SK-N-SH (cell line): ENCODE measurements around the gene PDZRN4. TPM values are rescaled to one million over a fixed set of nuclear protein-coding genes. Genes with fewer than 3 reads are reported as not detected.

Experiments used
- CTCF ChIA-PET: fragments of 300-600, 350-600 bp; formaldehyde crosslinking; extraction: SDS; loops from one replicate; lab custom pipeline; 2021; lab: Yijun Ruan, JAX
- POLR2A ChIA-PET: fragments of 350-600 bp; sonication (Branson Sonifier 250); formaldehyde crosslinking; extraction: SDS; loops from one replicate; lab custom pipeline; 2020; ENCODE audit warnings: antibody characterized with exemption, inconsistent platforms; lab: Yijun Ruan, JAX
- DNase-seq: peaks from one replicate; pipeline ENCODE4 v3.0.0; 2012
- H2AFZ ChIP-seq: fragments of 200-600 bp; sonication (generic); 2 replicates; pipeline ENCODE4 v1.8.1; 2016; ENCODE audit warnings: antibody characterized with exemption, mild to moderate bottlenecking, low read depth
- H3F3A ChIP-seq: fragments of 200-600 bp; sonication (generic); replicated peaks from 2 replicates; pipeline ENCODE3; 2016; ENCODE audit warnings: antibody characterized with exemption, mild to moderate bottlenecking; ENCODE audit not compliant: insufficient read depth
- H3K27ac ChIP-seq, 2 experiments: fragments of 200-500 bp in 1 of 2; fragments of 200-600 bp in 1 of 2; sonication (Bioruptor generic) in 1 of 2; sonication (generic), shearing (Covaris generic) in 1 of 2; 2 replicates each; pipeline versions ENCODE4 v1.5.1 to v1.6.1; 2014 to 2016; ENCODE audit warnings: low read depth in 2 of 2, inconsistent platforms in 1 of 2, low read length in 1 of 2, mild to moderate bottlenecking in 1 of 2, mixed read lengths in 1 of 2
- H3K27me3 ChIP-seq: fragments of 200-600 bp; sonication (generic), shearing (Covaris generic); 2 replicates; pipeline ENCODE4 v1.6.1; 2016; ENCODE audit warnings: mixed run types; ENCODE audit not compliant: insufficient read depth
- H3K36me3 ChIP-seq, 2 experiments: fragments of 200-500 bp in 1 of 2; fragments of 200-600 bp in 1 of 2; sonication (Bioruptor generic) in 1 of 2; sonication (generic) in 1 of 2; replicated peaks in 1 of 2; 2 replicates each; pipeline versions ENCODE3 to v1.5.1; 2014 to 2016; ENCODE audit warnings: low read length in 1 of 2, mild to moderate bottlenecking in 1 of 2; ENCODE audit not compliant: insufficient read depth in 2 of 2, control insufficient read depth in 1 of 2
- H3K4me1 ChIP-seq, 2 experiments: fragments of 200-500 bp in 1 of 2; fragments of 200-600 bp in 1 of 2; sonication (Bioruptor generic) in 1 of 2; sonication (generic), shearing (Covaris generic) in 1 of 2; 2 replicates each; pipeline versions ENCODE4 v1.5.1 to v1.6.1; 2014 to 2016; ENCODE audit warnings: low read depth in 1 of 2, low read length in 1 of 2, mixed run types in 1 of 2; ENCODE audit not compliant: insufficient read depth in 2 of 2, control insufficient read depth in 1 of 2
- H3K4me2 ChIP-seq: fragments of 200-600 bp; sonication (generic), shearing (Covaris generic); 2 replicates; pipeline ENCODE4 v1.6.1; 2017; ENCODE audit warnings: mixed run types
- H3K4me3 ChIP-seq, 2 experiments: fragments of 200-500 bp in 1 of 2; fragments of 200-600 bp in 1 of 2; sonication (Bioruptor generic) in 1 of 2; sonication (generic), shearing (Covaris generic) in 1 of 2; 2 replicates each; pipeline versions ENCODE4 v1.5.1 to v1.8.1; 2014 to 2016; ENCODE audit warnings: low read depth in 2 of 2, inconsistent platforms in 1 of 2, low read length in 1 of 2, mild to moderate bottlenecking in 1 of 2, mixed read lengths in 1 of 2, moderate library complexity in 1 of 2
- H3K79me2 ChIP-seq: fragments of 200-600 bp; sonication (generic); 2 replicates; pipeline ENCODE4 v1.8.1; 2017; ENCODE audit warnings: mild to moderate bottlenecking; ENCODE audit not compliant: insufficient read depth
- H3K9ac ChIP-seq: fragments of 200-600 bp; sonication (generic); 2 replicates; pipeline ENCODE4 v1.6.1; 2017; ENCODE audit warnings: mixed run types
- H3K9me2 ChIP-seq: fragments of 200-600 bp; sonication (generic); 2 replicates; pipeline ENCODE4 v1.6.1; 2017; ENCODE audit warnings: mixed run types
- H3K9me3 ChIP-seq: fragments of 200-600 bp; sonication (generic); 2 replicates; pipeline ENCODE4 v1.6.1; 2017; ENCODE audit warnings: mixed run types, mild to moderate bottlenecking, moderate library complexity
- H4K20me1 ChIP-seq: fragments of 200-600 bp; sonication (generic); 2 replicates; pipeline ENCODE4 v1.6.1; 2017; ENCODE audit warnings: mild to moderate bottlenecking, mixed run types; ENCODE audit not compliant: insufficient read depth
- CHD2 ChIP-seq: fragments of 150-350 bp; IDR thresholded peaks from 2 replicates; pipeline ENCODE4 v1.6.1; 2018; ENCODE audit warnings: low read length; ENCODE audit not compliant: partially characterized antibody
- CTCF ChIP-seq: fragments of 200-600 bp; sonication (generic); IDR thresholded peaks from 2 replicates; pipeline ENCODE4 v1.6.1; 2017; ENCODE audit warnings: antibody characterized with exemption, mild to moderate bottlenecking, moderate library complexity
- ELF1 ChIP-seq: IDR thresholded peaks from 2 replicates; pipeline ENCODE4 v1.4.0; 2012
- EP300 ChIP-seq, 2 experiments: IDR thresholded peaks; 2 replicates each; pipeline versions ENCODE4 v1.4.0 to v1.6.1; 2012; ENCODE audit warnings: borderline replicate concordance in 1 of 2, low read depth in 1 of 2, low read length in 1 of 2
- FOSL2 ChIP-seq: IDR thresholded peaks from 2 replicates; pipeline ENCODE4 v1.4.0; 2012; ENCODE audit warnings: low read depth, mild to moderate bottlenecking, moderate library complexity, borderline replicate concordance
- GABPA ChIP-seq: IDR thresholded peaks from 2 replicates; pipeline ENCODE4 v1.4.0; 2012; ENCODE audit warnings: low read depth, mild to moderate bottlenecking
- JUND ChIP-seq: IDR thresholded peaks from 2 replicates; pipeline ENCODE4 v1.4.0; 2012
- MAX ChIP-seq: IDR thresholded peaks from 2 replicates; pipeline ENCODE4 v1.4.0; 2012; ENCODE audit warnings: low read depth
- NFIC ChIP-seq: IDR thresholded peaks from 2 replicates; pipeline ENCODE4 v1.4.0; 2012; ENCODE audit warnings: borderline replicate concordance
- POLR2AphosphoS5 ChIP-seq: IDR thresholded peaks from 2 replicates; pipeline ENCODE4 v1.6.1; 2012; ENCODE audit warnings: low read depth, low read length
- SIN3A ChIP-seq: IDR thresholded peaks from 2 replicates; pipeline ENCODE4 v1.6.1; 2012; ENCODE audit warnings: low read depth, mild to moderate bottlenecking, low read length, moderate library complexity, borderline replicate concordance
- SMC3 ChIP-seq: IDR thresholded peaks from 2 replicates; pipeline ENCODE4 v1.6.1; 2012; ENCODE audit warnings: low read depth, low read length, improper control_type of control experiment
- TCF12 ChIP-seq: IDR thresholded peaks from 2 replicates; pipeline ENCODE4 v1.4.0; 2012
- YY1 ChIP-seq: IDR thresholded peaks from 2 replicates; pipeline ENCODE4 v1.4.0; 2012; ENCODE audit warnings: low read depth, mild to moderate bottlenecking
- WGBS: methylation state at CpG from one replicate; pipeline ENCODE4 v1.1.6; 2017; ENCODE audit warnings: low lambda C conversion rate; 5-methylcytosine and 5-hydroxymethylcytosine counted together
- polyA plus RNA-seq, 3 experiments: library from polyadenylated mRNA; depleted of rRNA; stranded (reverse); fragments of >200 nt; gene quantifications; 2 replicates each; pipeline ENCODE4 v1.2.3, GENCODE V29; 2012
- TF ChIP-seq, protein P1 (sequence below): IDR thresholded peaks from 2 replicates; pipeline ENCODE4; 2012
- TF ChIP-seq, protein P2 (sequence below): fragments of 150-350 bp; IDR thresholded peaks from 2 replicates; pipeline ENCODE4 v1.6.1; 2017; ENCODE audit warnings: antibody characterized with exemption, low read length, low read depth, borderline replicate concordance
- TF ChIP-seq, protein P3 (sequence below): IDR thresholded peaks from 2 replicates; pipeline ENCODE4 v1.4.0; 2012; ENCODE audit warnings: low read depth, borderline replicate concordance

The PDZRN4 gene
- polyA plus RNA-seq, 1 of the 3 experiments (the other 2 are of a cell fraction) = 0.02 TPM

DNA sequence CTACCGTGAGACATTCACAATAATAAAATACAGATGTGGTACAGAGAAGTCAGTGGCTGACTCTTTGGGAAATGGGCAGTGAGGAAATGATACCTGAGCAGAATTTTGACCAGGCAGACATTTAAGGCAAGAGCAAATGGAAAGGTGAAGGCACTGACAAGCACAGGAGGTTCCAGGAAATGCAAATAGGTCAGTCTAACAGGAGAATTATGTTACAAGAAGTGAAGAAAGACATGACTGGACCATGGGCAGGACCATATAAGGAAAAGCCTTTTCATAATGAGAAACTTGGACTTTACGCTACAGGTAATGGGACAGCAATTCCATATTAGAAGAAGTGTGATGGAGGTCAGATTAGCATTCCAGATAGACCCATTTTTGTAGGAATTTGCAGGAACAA, 338.9 kb downstream of the PDZRN4 start (continued):
- no peak for TF ChIP-seq CTCF
- TF ChIP-seq TCF12 = no peak
- TF ChIP-seq FOSL2 = no peak
- no peak for TF ChIP-seq SIN3A
- TF ChIP-seq MAX = no peak

- TF ChIP-seq CHD2 (no peak), YY1 (no peak), NFIC (no peak), FOSL2 (no peak), MAX (no peak), POLR2AphosphoS5 (no peak), JUND (no peak)
- TF ChIP-seq, protein P1, sequence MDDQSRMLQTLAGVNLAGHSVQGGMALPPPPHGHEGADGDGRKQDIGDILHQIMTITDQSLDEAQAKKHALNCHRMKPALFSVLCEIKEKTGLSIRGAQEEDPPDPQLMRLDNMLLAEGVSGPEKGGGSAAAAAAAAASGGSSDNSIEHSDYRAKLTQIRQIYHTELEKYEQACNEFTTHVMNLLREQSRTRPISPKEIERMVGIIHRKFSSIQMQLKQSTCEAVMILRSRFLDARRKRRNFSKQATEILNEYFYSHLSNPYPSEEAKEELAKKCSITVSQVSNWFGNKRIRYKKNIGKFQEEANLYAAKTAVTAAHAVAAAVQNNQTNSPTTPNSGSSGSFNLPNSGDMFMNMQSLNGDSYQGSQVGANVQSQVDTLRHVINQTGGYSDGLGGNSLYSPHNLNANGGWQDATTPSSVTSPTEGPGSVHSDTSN = no peak
- Histone ChIP-seq H3F3A (no peaks in the 10 kb centered on the region), H3K27me3 (no peaks in the 10 kb centered on the region), H3K9me3 (no peaks in the 10 kb centered on the region), H3K27ac (peak overlapping the region in 1 of 2 experiments; percentile 71; a peak in 1 of 4 replicates), H3K9ac (no peak overlapping the region), H3K9me2 (no peaks in the 10 kb centered on the region), H3K4me3 (no peak overlapping the region), H3K36me3 (no peaks in the 10 kb centered on the region), H4K20me1 (no peaks in the 10 kb centered on the region), H3K79me2 (no peaks in the 10 kb centered on the region), H2AFZ (no peak overlapping the region), H3K4me2 (no peak overlapping the region), H3K4me1 (peaks cover 0 to 3% of the 10 kb centered on the region in 2 experiments; a peak in 2 of 4 replicates)
- whole genome bisulfite sequencing = 70% methylated on average over 4 of the region's 4 CpGs
- CTCF ChIA-PET = no interaction called here
- POLR2A ChIA-PET = no interaction called here
- DNase-seq = no peak
Observed at GRCh38 chr12:41527534-41528116, 339.5 kb downstream of the PDZRN4 start.

DNA sequence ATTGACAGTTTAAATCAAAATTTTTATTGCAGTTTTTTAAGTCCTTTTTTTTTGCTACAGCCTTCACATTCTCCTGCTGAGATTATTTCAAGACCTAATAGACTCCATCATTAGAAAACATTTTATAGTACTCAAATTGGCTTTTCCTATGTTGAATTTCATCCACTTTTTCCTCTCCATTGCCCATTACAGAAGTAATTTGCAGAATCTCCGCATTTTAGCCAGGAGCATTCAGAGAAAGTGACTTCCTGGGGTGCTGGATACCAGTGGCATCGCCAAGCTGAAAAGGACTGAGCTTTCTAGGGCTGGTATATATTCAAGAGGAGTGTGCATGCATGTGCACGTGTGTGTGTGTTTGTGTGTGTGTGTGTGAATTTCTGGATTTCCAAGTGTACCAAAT, 340.8 kb downstream of the PDZRN4 start:
- 81% methylated on average over 3 of the region's 3 CpGs for WGBS
- H2AFZ ChIP-seq = no peak overlapping the region
- H3K4me1 ChIP-seq = no peaks in the 10 kb centered on the region; a peak in 1 of 4 replicates
- no peak overlapping the region for H3K9ac ChIP-seq
- CTCF ChIA-PET = interaction anchor here (0.6 kb wide), 1 partner anchor 781 kb away, joined by 3 read pairs; no protein-coding TSS in a partner anchor
- no peaks in the 10 kb centered on the region for H3K79me2 ChIP-seq
- H3K27ac ChIP-seq = no peak overlapping the region
- no peak overlapping the region for H3K4me3 ChIP-seq
- no peak for TF ChIP-seq MAX
- TF ChIP-seq, protein P2, sequence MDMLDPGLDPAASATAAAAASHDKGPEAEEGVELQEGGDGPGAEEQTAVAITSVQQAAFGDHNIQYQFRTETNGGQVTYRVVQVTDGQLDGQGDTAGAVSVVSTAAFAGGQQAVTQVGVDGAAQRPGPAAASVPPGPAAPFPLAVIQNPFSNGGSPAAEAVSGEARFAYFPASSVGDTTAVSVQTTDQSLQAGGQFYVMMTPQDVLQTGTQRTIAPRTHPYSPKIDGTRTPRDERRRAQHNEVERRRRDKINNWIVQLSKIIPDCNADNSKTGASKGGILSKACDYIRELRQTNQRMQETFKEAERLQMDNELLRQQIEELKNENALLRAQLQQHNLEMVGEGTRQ = no peak
- TF ChIP-seq CTCF = no peak
- TF ChIP-seq NFIC = no peak
- TF ChIP-seq, protein P3, sequence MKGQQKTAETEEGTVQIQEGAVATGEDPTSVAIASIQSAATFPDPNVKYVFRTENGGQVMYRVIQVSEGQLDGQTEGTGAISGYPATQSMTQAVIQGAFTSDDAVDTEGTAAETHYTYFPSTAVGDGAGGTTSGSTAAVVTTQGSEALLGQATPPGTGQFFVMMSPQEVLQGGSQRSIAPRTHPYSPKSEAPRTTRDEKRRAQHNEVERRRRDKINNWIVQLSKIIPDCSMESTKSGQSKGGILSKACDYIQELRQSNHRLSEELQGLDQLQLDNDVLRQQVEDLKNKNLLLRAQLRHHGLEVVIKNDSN = no peak
- TF ChIP-seq TCF12 = no peak
- no peak for TF ChIP-seq ELF1
- no peak for TF ChIP-seq JUND
- TF ChIP-seq SMC3 = no peak
- no peak for TF ChIP-seq EP300 (IDR thresholded peaks at IDR 0.05; ENCODE audit: borderline replicate concordance in 1 of 2, low read depth in 1 of 2, low read length in 1 of 2)
- TF ChIP-seq GABPA = no peak
- TF ChIP-seq, all 33 proteins: peak for 0
- no peak overlapping the region for H3K4me2 ChIP-seq
- H3F3A ChIP-seq = no peaks in the 10 kb centered on the region
- H4K20me1 ChIP-seq = no peaks in the 10 kb centered on the region
- no peaks in the 10 kb centered on the region for H3K9me2 ChIP-seq
- no peaks in the 10 kb centered on the region for H3K36me3 ChIP-seq
- no peaks in the 10 kb centered on the region for H3K27me3 ChIP-seq
- no peak for DNase-seq
- POLR2A ChIA-PET = no interaction called here
- H3K9me3 ChIP-seq = no peaks in the 10 kb centered on the region
